ENCODE measurements around the gene RAB25.
"Not testable (repeated sequence)": the region's sequence is repeated elsewhere in the genome, so short reads cannot be mapped to it uniquely, and the experiment has no call there.

RAB25 gene

DNA sequence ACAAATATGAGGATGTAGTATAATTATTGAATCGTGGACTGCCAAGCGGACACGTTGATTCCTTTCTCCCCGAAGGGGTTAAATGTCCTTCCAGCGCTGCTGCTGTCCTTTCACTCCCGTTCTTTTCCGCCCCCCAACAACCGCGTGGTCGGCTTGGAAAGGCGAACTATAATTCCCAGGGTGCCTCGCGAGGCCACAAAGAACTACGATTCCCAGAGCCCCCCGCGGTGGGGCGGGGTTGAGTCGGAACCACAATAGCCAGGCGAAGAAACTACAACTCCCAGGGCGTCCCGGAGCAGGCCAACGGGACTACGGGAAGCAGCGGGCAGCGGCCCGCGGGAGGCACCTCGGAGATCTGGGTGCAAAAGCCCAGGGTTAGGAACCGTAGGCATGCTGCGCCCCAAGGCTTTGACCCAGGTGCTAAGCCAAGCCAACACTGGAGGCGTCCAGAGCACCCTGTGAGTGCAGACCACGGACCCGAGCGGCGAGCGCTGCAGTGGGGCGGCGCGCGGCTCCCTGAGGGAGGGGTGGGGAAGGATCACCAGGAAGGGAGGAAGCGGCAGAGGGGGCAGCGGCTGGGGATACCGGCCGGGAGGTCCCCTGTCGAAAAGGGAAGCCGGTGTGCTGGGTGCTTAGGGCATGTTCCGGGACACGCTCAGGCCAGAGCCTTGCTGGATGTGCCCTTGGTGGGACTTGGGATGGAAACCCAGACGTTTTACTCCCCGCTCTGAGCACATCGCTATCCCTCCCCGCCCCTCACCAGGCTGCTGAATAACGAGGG lies 6.3 kb upstream of the RAB25 start, which contains the start of gene LAMTOR2:
Gene LAMTOR2, plus strand, starts transcription at position 283 of the 781 bp plus-strand sequence. Its CDS starts 108 bp downstream, at position 391.
- peak; percentile 94 for DNase-seq (ENCODE audit: low read depth)

GRCh38 chr1:156055281-156056048 lies 5.5 kb upstream of the RAB25 start:
- DNase-seq (ENCODE audit: low read depth): no peak

DNA sequence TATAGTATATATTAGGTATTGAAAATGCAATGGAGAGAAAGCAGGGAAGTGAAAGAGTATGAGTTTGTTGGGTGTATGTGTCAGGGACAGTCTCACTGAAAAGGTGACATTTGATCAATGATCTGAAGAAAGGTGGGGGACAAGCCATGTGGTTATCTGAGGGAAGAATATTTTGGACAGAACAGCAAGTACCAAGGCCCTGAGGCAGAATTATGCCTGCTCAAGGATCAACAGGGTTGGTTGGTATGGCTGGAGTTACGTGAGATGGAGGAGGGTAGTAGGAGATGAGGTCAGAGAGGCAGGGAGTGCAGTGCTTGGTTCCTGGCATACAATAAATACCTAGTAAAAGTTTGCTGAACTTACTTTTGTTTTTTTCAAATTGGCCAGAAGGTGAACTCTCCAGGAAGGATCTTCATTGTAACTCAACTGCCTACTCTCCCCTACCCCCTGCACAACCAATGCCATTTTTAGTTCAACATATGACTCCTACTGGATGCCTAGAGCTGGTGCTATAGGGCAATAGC lies 4.6 kb upstream of the RAB25 start:
- no peak for DNase-seq (ENCODE audit: low read depth)

GRCh38 chr1:156062189-156062588 lies 1.2 kb downstream of the RAB25 start:
- peak; percentile 33 for DNase-seq (ENCODE audit: low read depth)

DNA sequence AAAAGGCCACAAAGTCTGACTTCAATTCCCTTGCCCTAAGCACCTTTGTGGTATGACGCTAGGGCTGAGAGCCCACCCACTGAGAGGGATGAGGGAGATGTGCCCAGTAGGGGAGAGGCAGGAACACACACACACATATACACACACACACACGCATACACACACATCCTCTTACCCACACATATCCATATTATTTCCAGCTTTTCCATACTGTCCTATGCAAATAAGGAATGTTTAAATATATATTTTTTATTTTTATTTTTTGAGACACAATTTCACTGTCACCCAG lies 3.0 kb downstream of the RAB25 start:
- DNase-seq (ENCODE audit: low read depth): no peak

DNA sequence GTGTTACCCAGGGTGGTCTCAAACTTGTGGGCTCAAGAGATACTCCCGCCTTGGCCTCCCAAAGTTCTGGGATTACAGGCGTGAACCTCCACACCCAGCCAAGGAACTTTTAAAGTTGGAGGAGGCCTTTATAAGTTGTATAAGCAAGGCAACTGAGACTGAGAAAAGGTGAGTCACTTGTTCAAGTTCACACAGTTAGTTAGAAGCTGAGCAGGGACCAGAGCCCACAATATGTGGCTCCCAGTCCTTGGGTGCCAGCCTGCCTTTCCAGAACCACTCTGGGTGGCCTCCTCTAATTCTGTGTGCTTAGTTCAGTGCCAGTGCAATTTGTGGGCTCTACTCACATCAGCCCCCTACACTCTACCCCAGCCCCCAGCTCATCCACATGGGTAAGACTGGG lies 3.7 kb downstream of the RAB25 start:
- DNase-seq (ENCODE audit: low read depth): no peak

GRCh38 chr1:156065212-156065611 lies 4.3 kb downstream of the RAB25 start:
- no peak for DNase-seq (ENCODE audit: low read depth)

GRCh38 chr1:156065871-156066270 lies 4.9 kb downstream of the RAB25 start:
- DNase-seq (ENCODE audit: low read depth): no peak

- DNase-seq (ENCODE audit: low read depth): no peak
Observed at GRCh38 chr1:156067262-156067661, 6.3 kb downstream of the RAB25 start.

- no peak for DNase-seq (ENCODE audit: low read depth)
Observed at GRCh38 chr1:156069490-156070455, 8.8 kb downstream of the RAB25 start.

GRCh38 chr1:156070548-156070947 lies 9.6 kb downstream of the RAB25 start:
- no peak for DNase-seq (ENCODE audit: low read depth)

GRCh38 chr1:156071332-156071816 lies 10.4 kb downstream of the RAB25 start:
- not testable (repeated sequence) for DNase-seq (ENCODE audit: low read depth)

DNA sequence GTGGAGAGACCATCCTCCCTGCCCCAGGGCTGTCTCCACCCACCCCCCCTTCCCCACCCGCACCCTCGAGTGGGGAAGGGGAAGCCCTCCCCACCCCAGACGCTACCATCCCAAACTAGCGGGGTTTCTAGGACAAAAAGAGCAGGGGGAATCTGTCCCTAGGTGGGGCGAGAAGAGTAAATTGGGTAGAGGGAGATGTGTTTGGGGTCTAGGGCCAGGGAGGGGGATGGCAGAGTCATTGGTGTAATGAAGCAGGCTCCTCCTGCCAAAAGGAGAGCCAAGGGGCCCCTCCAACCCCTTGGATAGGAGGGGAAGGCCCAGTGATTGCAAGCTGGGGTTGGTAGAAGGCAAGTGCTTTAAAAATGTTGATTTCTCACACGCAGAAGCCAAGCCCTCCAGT lies 11.3 kb downstream of the RAB25 start:
- DNase-seq (ENCODE audit: low read depth): no peak

DNA sequence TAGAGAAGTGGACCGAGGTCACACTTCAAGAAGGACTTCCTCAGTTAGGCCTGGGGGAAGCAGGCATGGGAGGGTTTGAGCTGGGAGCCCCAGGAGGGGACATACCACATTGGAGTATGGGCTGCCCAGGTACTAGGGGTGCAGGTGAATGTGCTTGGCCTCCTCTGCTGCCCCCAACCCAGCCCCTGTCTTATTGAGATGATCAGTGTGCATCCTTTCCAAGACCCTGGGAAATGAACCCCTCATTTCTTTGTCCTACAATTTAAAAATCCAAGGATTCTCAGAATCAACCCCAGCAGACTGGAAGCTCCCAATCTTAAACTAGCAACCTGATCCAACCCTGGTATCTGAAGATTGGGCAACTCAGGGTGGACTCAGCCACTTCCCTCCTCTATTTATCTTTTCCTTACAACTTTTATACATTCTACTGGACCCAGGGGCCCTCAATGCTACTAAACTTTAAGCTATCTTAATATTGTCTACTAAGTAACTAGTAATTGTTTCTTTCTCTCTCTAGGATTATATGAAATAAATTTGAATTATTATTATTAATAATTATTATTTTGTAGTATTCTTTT lies 12.2 kb downstream of the RAB25 start:
- no peak for DNase-seq (ENCODE audit: low read depth)

DNA sequence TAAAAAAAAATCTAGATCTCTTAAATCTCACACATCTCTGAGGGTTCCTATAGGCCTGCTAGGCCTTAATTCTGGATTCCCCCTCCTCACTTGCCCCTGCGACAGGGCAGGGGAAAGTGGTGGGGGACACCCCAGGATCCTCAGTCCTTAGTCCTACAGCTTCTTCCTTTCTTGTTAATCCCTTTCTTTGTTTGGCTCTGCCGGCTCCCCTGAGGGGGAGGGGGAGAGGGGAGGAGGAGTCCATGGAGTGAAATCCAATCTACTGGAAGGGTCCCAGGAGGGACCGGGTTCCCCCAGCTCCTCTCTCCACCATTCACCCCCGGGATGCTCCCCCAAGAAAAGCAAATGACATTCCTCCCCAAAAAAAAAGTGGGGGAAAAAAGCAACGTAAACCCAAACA lies 12.8 kb downstream of the RAB25 start:
- no peak for DNase-seq (ENCODE audit: low read depth)

DNA sequence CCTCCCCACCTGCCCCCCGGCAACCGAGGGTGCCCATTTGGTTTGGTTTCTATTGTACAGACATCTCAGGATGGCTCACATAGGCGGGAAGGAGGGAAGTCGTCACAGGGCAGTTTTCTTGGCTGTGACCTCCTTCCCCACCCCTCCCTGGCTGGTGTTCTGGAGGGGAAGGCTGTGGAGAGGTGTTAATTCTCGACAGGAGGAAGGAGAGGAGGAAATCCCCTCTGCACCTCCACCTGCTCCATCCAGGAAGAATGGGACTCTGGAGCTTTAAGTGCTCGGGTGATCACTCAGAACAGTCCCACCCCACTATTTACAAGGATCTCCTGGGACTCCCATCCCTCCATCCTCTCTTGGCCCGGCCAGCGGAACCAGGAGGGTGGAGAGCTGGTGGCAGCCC lies 13.7 kb downstream of the RAB25 start:
- no peak for DNase-seq (ENCODE audit: low read depth)

DNA sequence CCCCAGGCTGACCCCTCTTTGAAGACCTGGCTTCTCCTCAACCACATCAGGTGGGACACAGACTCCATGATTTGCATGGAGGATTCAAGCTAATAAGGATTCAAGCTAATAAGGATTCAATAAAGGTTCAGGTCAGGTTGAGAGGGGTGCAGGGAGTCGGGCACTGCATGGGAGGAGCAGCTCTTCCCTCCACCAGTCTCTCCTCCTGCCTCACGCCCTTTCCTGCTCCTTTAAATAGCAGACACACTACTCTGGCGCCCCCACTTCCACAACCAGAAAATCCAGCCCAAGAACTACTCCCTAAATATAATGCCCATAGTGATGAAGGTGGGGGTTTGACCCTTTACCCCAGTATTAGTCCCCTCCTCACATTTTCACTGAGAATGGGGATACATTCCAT lies 14.2 kb downstream of the RAB25 start:
- no peak for DNase-seq (ENCODE audit: low read depth)

DNA sequence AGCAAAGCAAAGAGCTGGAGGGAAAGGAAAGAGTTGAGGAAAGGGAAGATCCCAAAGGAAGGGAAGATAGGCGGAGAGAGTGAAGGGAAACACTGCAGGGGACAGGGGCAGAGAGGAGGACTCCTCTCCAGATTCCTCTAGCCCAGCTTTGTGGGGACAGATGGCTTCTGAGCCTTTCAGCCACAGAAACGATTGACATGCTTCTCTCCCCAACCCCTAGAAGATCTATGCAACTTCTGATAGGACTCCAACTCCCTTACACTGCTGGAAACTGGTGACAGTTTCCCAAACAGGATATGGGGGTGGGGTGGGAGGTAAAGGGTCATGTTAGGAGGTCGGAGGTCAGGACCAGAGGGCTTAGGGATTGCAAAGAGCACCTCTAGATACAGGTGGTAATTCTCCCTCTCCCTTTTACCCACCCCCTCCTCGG lies 14.8 kb downstream of the RAB25 start:
- no peak for DNase-seq (ENCODE audit: low read depth)

DNA sequence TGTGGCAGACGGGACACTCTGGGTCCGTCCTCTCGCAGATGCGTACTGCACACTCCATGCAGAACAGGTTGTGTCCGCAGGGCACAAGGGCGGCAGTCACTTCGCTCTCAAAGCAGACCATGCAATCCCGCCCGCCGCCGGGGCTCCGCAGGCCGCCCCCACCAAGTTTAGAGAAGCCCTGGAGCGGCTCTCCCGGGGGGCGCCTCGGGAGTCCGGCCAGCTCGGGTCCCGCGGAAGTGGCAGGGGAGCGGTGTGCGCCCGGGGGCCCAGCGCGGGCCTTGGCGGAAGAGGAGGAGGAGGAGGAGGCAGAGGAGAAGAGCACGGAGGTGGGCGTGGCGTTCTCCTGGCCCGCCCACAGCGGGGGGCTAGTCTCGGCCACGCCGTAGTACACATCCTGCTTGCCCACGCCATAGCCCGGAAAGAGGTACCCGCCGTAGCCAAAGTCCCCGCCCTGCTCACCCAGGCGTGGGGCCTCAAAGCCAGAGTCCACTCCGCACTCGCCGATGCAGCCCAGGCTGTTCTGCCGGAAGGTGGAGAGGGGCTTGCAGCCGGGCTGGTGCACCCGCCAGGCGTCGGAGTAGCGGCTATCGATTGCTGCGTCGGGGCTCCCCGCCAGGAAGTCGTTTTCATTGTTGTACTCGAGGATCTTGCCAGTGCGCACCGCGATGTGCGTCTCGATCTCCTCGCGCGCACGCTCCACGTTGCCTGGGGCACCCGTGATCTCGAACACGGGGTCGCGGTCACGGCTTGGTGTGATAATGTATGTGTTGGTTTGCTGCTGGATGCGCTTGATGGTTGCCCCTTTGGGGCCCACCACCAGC lies 15.9 kb downstream of the RAB25 start:
- DNase-seq (ENCODE audit: low read depth): no peak

DNA sequence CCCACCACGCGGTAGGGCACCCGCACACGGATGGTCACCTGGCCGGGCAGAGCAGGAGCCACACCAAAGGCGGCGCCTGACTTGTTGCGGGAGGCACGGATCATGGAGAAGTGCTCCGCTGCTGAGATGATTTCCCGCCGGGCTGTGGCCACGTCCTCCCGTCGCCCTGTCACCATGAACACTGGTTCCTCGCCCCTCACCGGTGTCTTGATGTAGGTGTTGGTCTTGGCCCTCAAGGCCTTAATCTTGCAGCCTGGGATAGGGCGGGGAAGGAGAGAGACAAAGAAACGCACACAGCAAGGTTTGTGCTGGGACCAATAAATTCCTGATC lies 16.4 kb downstream of the RAB25 start:
- DNase-seq (ENCODE audit: low read depth): no peak

DNA sequence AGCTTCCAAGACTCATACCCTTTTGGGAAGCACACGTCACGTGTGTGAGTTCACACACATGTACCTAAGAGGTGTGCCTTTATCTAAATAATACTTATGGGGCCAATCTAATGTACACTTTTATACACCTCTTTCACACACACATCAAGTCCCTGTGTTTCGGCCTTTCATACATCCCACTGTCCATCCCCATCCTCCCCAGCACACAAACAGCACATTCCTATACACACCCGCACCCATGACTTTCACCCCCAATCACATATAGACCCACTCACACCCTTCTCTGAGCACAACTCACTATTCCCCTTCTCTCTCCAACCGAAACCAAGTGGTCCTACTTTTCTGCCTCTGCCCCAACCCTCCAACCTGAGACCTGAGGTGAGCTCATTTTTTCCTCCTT lies 17.8 kb downstream of the RAB25 start:
- DNase-seq (ENCODE audit: low read depth): no peak
